H9 (cell line): ENCODE measurements around the gene FEM1B. TPM values are rescaled to one million over a fixed set of nuclear protein-coding genes. Genes with fewer than 3 reads are reported as not detected.

ENCODE experiments used
- DNase-seq: peaks from one replicate; pipeline ENCODE4 v3.0.0-alpha.2; 2017
- H2AFZ ChIP-seq: one replicate; pipeline ENCODE4 v1.6.1; 2013; ENCODE audit warnings: mild to moderate bottlenecking, low read length, control low read depth, moderate library complexity
- H2AK5ac ChIP-seq: 2 replicates; pipeline ENCODE4 v1.6.1; 2013; ENCODE audit warnings: low read length, control low read depth, mixed read lengths; ENCODE audit not compliant: insufficient read length
- H2BK120ac ChIP-seq: one replicate; pipeline ENCODE4 v1.6.1; 2013; ENCODE audit warnings: low read depth, mild to moderate bottlenecking, low read length, control low read depth, inconsistent platforms; ENCODE audit not compliant: poor library complexity, severe bottlenecking
- H2BK12ac ChIP-seq: 2 replicates; pipeline ENCODE4 v1.6.1; 2013; ENCODE audit warnings: low read length, control low read depth, mixed read lengths, low read depth; ENCODE audit not compliant: insufficient read length
- H2BK15ac ChIP-seq: 2 replicates; pipeline ENCODE4 v1.6.1; 2013; ENCODE audit warnings: low read depth, low read length, control low read depth
- H2BK20ac ChIP-seq: one replicate; pipeline ENCODE4 v1.6.1; 2013; ENCODE audit warnings: low read depth, mild to moderate bottlenecking, low read length, control low read depth, inconsistent platforms; ENCODE audit not compliant: poor library complexity, severe bottlenecking
- H2BK5ac ChIP-seq: 2 replicates; pipeline ENCODE4 v1.6.1; 2013; ENCODE audit warnings: low read length, control low read depth, mixed read lengths; ENCODE audit not compliant: insufficient read length
- H3K14ac ChIP-seq: 2 replicates; pipeline ENCODE4 v1.6.1; 2013; ENCODE audit warnings: low read length, control low read depth; ENCODE audit not compliant: insufficient read depth
- H3K18ac ChIP-seq: 2 replicates; pipeline ENCODE4 v1.6.1; 2013; ENCODE audit warnings: low read depth, mild to moderate bottlenecking, mixed read lengths, low read length, control low read depth; ENCODE audit not compliant: insufficient read length
- H3K23ac ChIP-seq: 2 replicates; pipeline ENCODE4 v1.6.1; 2013; ENCODE audit warnings: low read length, control low read depth, mixed read lengths, low read depth; ENCODE audit not compliant: insufficient read length
- H3K23me2 ChIP-seq: 2 replicates; pipeline ENCODE4 v1.6.1; 2013; ENCODE audit warnings: low read depth, mild to moderate bottlenecking, mixed read lengths, low read length, control low read depth; ENCODE audit not compliant: insufficient read length, poor library complexity, severe bottlenecking
- H3K27ac ChIP-seq: 2 replicates; pipeline ENCODE4 v1.5.1; 2013; ENCODE audit warnings: low read length, control low read depth, mixed read lengths, low read depth; ENCODE audit not compliant: insufficient read length
- H3K27me3 ChIP-seq: 2 replicates; pipeline ENCODE4 v1.6.1; 2013; ENCODE audit warnings: low read length, control low read depth, inconsistent platforms; ENCODE audit not compliant: insufficient read depth
- H3K4ac ChIP-seq: 2 replicates; pipeline ENCODE4 v1.6.1; 2013; ENCODE audit warnings: low read depth, mild to moderate bottlenecking, control low read depth, inconsistent platforms, low read length, moderate library complexity
- H3K4me1 ChIP-seq: 2 replicates; pipeline ENCODE4 v1.6.1; 2013; ENCODE audit warnings: low read length, control low read depth, inconsistent platforms; ENCODE audit not compliant: insufficient read depth
- H3K4me2 ChIP-seq: 2 replicates; pipeline ENCODE4 v1.6.1; 2013; ENCODE audit warnings: low read length, control low read depth, mixed read lengths; ENCODE audit not compliant: insufficient read length, insufficient read depth
- H3K56ac ChIP-seq: 2 replicates; pipeline ENCODE4 v1.6.1; 2013; ENCODE audit warnings: low read depth, mild to moderate bottlenecking, mixed read lengths, low read length, control low read depth; ENCODE audit not compliant: insufficient read length
- H3K79me1 ChIP-seq: 2 replicates; pipeline ENCODE4 v1.6.1; 2013; ENCODE audit warnings: low read depth, mild to moderate bottlenecking, moderate library complexity, low read length, control low read depth, inconsistent platforms; ENCODE audit not compliant: insufficient read depth, poor library complexity, severe bottlenecking
- H3K79me2 ChIP-seq: 2 replicates; pipeline ENCODE4 v1.6.1; 2013; ENCODE audit warnings: low read length, control low read depth, inconsistent platforms; ENCODE audit not compliant: insufficient read depth
- H3K9ac ChIP-seq: 2 replicates; pipeline ENCODE4 v1.6.1; 2013; ENCODE audit warnings: low read length, control low read depth, mixed read lengths; ENCODE audit not compliant: insufficient read length; ENCODE audit errors: extremely low read depth
- H3K9me3 ChIP-seq: one replicate; pipeline ENCODE4 v1.6.1; 2013; ENCODE audit warnings: low read depth, low read length, inconsistent platforms; ENCODE audit not compliant: control insufficient read depth
- H3T11ph ChIP-seq: one replicate; pipeline ENCODE4 v1.6.1; 2013; ENCODE audit warnings: mild to moderate bottlenecking, low read length, control low read depth, inconsistent platforms
- H4K20me1 ChIP-seq: one replicate; pipeline ENCODE4 v1.6.1; 2013; ENCODE audit not compliant: control insufficient read depth, insufficient read length, insufficient read depth
- H4K5ac ChIP-seq: 2 replicates; pipeline ENCODE4 v1.6.1; 2013; ENCODE audit warnings: low read depth, mild to moderate bottlenecking, mixed read lengths, low read length, control low read depth; ENCODE audit not compliant: insufficient read length
- H4K8ac ChIP-seq: replicated peaks from 2 replicates; pipeline ENCODE4 v1.6.1; 2013; ENCODE audit warnings: low read length, control low read depth, mixed read lengths, low read depth; ENCODE audit not compliant: insufficient read length
- H4K91ac ChIP-seq: 2 replicates; pipeline ENCODE4 v1.6.1; 2013; ENCODE audit warnings: low read depth, mild to moderate bottlenecking, moderate library complexity, mixed read lengths, low read length, control low read depth; ENCODE audit not compliant: insufficient read length
- H3K27ac Mint-ChIP-seq, 3 experiments: 2 replicates in 2 of 3; 3 replicates in 1 of 3; pipeline ENCODE4 v1.8.0; 2020 to 2021; ENCODE audit warnings: mixed read lengths in 3 of 3, mild to moderate bottlenecking in 1 of 3, moderate library complexity in 1 of 3
- H3K27me3 Mint-ChIP-seq: 2 replicates; pipeline ENCODE4 v1.8.0; 2021; ENCODE audit warnings: low read depth, mild to moderate bottlenecking, moderate library complexity, mixed read lengths
- H3K36me3 Mint-ChIP-seq, 3 experiments: 2 replicates in 2 of 3; 3 replicates in 1 of 3; pipeline ENCODE4 v1.8.0; 2020 to 2021; ENCODE audit warnings: low read depth in 3 of 3, mixed read lengths in 3 of 3; ENCODE audit not compliant: insufficient read depth in 1 of 3
- H3K4me1 Mint-ChIP-seq, 2 experiments: 2 replicates each; pipeline ENCODE4 v1.8.0; 2020; ENCODE audit warnings: mixed read lengths in 2 of 2
- H3K4me3 Mint-ChIP-seq, 2 experiments: 2 replicates in 1 of 2; 3 replicates in 1 of 2; pipeline ENCODE4 v1.8.0; 2020 to 2021; ENCODE audit warnings: mild to moderate bottlenecking in 2 of 2, mixed read lengths in 2 of 2, moderate library complexity in 1 of 2
- H3K9me3 Mint-ChIP-seq, 2 experiments: 2 replicates in 1 of 2; 3 replicates in 1 of 2; pipeline ENCODE4 v1.8.0; 2020; ENCODE audit warnings: mild to moderate bottlenecking in 2 of 2, mixed read lengths in 2 of 2, moderate library complexity in 1 of 2
- WGBS: extraction: QIAGEN DNeasy Blood & Tissue Kit; methylation state at CpG from one replicate; pipeline ENCODE4 v1.1.7; 2013; ENCODE audit warnings: missing lambda C conversion rate, low lambda C conversion rate, mixed read lengths; ENCODE audit not compliant: insufficient read length; ENCODE audit errors: extremely low coverage; 5-methylcytosine and 5-hydroxymethylcytosine counted together
- total RNA-seq: library from RNA; stranded (reverse); gene quantifications from 2 replicates; pipeline ENCODE4 v1.2.1, GENCODE V29; 2021
- TF ChIP-seq, protein P1 (sequence below): fragments of 200-600 bp; sonication (generic); conservative IDR thresholded peaks from 3 replicates; pipeline ENCODE4 v1.8.0; 2021; ENCODE audit warnings: antibody characterized with exemption, mild to moderate bottlenecking

Gene FEM1B
- total RNA-seq, 1 experiment from 2014 or later, result 77.9 TPM

DNA sequence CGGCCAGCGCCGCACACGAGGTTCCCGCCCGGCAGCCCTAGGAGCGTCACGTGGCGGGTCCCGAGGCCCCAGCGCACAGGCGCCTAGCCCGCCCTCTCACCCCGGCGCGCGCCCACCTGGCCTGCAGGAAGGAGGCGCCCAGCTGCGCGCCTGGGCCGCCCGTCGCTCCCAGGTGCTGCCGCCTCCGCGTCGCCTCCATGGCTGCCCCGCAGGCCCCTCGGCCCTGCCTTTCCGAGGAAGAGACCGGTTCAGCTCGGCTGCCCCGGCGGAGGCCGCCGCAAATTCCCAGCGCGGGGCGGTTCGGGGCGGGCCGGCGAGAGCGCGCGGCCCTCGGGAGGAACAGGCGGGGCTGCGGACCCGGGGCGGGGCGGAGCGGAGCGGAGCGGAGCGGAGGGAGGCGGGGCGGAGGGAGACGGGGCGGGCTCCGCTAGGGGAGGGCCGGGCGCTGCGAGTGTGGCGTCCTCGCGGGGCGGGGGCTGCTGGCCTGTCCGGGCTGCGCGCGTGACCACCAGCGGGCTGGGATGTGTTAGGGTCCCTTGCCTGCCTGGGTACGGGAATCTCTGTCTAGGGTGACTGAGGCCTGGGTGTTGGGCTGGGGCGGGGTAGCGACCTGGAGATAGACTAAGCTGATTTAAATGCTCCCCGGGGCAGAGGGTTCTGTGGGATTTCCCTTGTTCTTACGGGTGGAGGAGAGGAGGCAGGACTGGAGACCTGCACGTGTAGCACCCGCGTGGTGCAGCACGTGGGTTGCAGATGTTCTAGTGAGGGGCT is 48.0 kb upstream of the FEM1B start, which contains the start of gene CLN6:
CLN6 (minus strand) TSS at position 343 of the 771 bp plus-strand sequence; CDS start at position 199, 144 bp downstream.
- H2BK5ac ChIP-seq, result no peak within 1 kb of the TSS
- peak within 1 kb of the TSS; percentile 81 for H3K9ac ChIP-seq
- TF ChIP-seq, protein P1, sequence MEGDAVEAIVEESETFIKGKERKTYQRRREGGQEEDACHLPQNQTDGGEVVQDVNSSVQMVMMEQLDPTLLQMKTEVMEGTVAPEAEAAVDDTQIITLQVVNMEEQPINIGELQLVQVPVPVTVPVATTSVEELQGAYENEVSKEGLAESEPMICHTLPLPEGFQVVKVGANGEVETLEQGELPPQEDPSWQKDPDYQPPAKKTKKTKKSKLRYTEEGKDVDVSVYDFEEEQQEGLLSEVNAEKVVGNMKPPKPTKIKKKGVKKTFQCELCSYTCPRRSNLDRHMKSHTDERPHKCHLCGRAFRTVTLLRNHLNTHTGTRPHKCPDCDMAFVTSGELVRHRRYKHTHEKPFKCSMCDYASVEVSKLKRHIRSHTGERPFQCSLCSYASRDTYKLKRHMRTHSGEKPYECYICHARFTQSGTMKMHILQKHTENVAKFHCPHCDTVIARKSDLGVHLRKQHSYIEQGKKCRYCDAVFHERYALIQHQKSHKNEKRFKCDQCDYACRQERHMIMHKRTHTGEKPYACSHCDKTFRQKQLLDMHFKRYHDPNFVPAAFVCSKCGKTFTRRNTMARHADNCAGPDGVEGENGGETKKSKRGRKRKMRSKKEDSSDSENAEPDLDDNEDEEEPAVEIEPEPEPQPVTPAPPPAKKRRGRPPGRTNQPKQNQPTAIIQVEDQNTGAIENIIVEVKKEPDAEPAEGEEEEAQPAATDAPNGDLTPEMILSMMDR, result no peak
- H4K20me1 ChIP-seq, result no peaks in the 10 kb centered on the region
- no peak within 1 kb of the TSS for H3T11ph ChIP-seq
- peaks cover 5% of the 10 kb centered on the region for H3K79me1 ChIP-seq
- no peak within 1 kb of the TSS for H2BK120ac ChIP-seq
- H4K91ac ChIP-seq, result no peak within 1 kb of the TSS
- H4K8ac ChIP-seq, result no peak within 1 kb of the TSS
- no peak within 1 kb of the TSS for H2BK20ac ChIP-seq
- peak within 1 kb of the TSS; percentile 6 for H4K5ac ChIP-seq
- peaks cover 16% of the 10 kb centered on the region for H3K27me3 Mint-ChIP-seq
- H3K79me2 ChIP-seq, result peaks cover 19% of the 10 kb centered on the region; the same call in 1 of the 2 replicates
- H3K23me2 ChIP-seq, result peaks cover 16% of the 10 kb centered on the region
- H3K9me3 Mint-ChIP-seq, result peaks cover 0 to 3% of the 10 kb centered on the region in 2 experiments; a peak in 2 of 5 replicates
- peak within 1 kb of the TSS; percentile 40 for H2AFZ ChIP-seq
- peak; percentile 77 for DNase-seq
- WGBS, result no CpG with 5 or more reads among the region's 82 CpGs
- H3K18ac ChIP-seq, result peak within 1 kb of the TSS; percentile 93
- no peak within 1 kb of the TSS for H3K27ac ChIP-seq
- no peak within 1 kb of the TSS for H3K56ac ChIP-seq
- H2AK5ac ChIP-seq, result no peak within 1 kb of the TSS
- H3K4me3 Mint-ChIP-seq, result peak within 1 kb of the TSS; percentile 90 to 93
- no peak within 1 kb of the TSS for H2BK12ac ChIP-seq
- peaks cover 2 to 12% (median 5%) of the 10 kb centered on the region in 3 experiments for H3K36me3 Mint-ChIP-seq
- H3K14ac ChIP-seq, result peak within 1 kb of the TSS; percentile 88
- no peak within 1 kb of the TSS for H3K23ac ChIP-seq
- no peak within 1 kb of the TSS; the same call in 1 of the 2 replicates for H3K4ac ChIP-seq
- H2BK15ac ChIP-seq, result no peak within 1 kb of the TSS
- peaks cover 35 to 46% of the 10 kb centered on the region in 2 experiments for H3K4me1 Mint-ChIP-seq
- H3K4me2 ChIP-seq, result peak within 1 kb of the TSS; percentile 98
- H3K4me1 ChIP-seq, result peaks cover 12% of the 10 kb centered on the region; the same call in 1 of the 2 replicates
- peak within 1 kb of the TSS in 2 of 3 experiments; percentile 85 to 95; a peak in 5 of 7 replicates for H3K27ac Mint-ChIP-seq
- H3K9me3 ChIP-seq, result no peaks in the 10 kb centered on the region
- H3K27me3 ChIP-seq, result no peaks in the 10 kb centered on the region
